ENCODE data around the gene PHYKPL. TPM values are rescaled to one million over a fixed set of nuclear protein-coding genes. Genes with fewer than 3 reads are reported as not detected.

PHYKPL gene
- polyA plus RNA-seq, 1 donor from 2014 or later: 16.9 TPM

DNA sequence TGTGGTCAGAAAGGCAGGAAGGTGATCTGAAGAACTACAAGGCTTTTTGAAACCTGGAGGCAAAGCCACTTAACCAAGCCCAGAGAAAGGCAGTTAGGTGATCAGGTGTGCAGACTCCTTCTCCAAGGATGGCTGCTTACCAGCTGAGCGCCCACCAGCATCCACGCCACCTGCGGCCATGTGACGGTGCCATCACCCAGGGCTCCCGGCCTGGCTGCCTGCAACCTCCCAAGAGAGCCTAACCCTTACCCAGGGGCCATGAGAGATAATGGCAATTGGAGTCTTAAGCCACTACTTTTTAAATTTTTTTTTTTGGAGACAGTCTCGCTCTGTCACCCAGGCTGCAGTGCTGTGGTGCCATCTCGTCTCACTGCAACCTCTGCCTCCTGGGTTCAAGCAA is 33.1 kb upstream of the PHYKPL start:
- no peaks in the 10 kb centered on the region for H3K79me2 ChIP-seq (replicated peaks; ENCODE audit: insufficient read depth, low read length)
- no peaks in the 10 kb centered on the region for H3K36me3 ChIP-seq (ENCODE audit: insufficient read depth, low read length)
- no peak for TF ChIP-seq EP300 (conservative IDR thresholded peaks at IDR 0.05; ENCODE audit: poor library complexity, severe bottlenecking)
- no peak for TF ChIP-seq EZH2 (IDR thresholded peaks at IDR 0.05; ENCODE audit: borderline replicate concordance, insufficient read depth, low read length, poor library complexity, severe bottlenecking)
- TF ChIP-seq, protein P1, sequence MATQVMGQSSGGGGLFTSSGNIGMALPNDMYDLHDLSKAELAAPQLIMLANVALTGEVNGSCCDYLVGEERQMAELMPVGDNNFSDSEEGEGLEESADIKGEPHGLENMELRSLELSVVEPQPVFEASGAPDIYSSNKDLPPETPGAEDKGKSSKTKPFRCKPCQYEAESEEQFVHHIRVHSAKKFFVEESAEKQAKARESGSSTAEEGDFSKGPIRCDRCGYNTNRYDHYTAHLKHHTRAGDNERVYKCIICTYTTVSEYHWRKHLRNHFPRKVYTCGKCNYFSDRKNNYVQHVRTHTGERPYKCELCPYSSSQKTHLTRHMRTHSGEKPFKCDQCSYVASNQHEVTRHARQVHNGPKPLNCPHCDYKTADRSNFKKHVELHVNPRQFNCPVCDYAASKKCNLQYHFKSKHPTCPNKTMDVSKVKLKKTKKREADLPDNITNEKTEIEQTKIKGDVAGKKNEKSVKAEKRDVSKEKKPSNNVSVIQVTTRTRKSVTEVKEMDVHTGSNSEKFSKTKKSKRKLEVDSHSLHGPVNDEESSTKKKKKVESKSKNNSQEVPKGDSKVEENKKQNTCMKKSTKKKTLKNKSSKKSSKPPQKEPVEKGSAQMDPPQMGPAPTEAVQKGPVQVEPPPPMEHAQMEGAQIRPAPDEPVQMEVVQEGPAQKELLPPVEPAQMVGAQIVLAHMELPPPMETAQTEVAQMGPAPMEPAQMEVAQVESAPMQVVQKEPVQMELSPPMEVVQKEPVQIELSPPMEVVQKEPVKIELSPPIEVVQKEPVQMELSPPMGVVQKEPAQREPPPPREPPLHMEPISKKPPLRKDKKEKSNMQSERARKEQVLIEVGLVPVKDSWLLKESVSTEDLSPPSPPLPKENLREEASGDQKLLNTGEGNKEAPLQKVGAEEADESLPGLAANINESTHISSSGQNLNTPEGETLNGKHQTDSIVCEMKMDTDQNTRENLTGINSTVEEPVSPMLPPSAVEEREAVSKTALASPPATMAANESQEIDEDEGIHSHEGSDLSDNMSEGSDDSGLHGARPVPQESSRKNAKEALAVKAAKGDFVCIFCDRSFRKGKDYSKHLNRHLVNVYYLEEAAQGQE (IDR thresholded peaks at IDR 0.05; ENCODE audit: borderline replicate concordance): no peak
- TF ChIP-seq MXI1 (conservative IDR thresholded peaks at IDR 0.05; ENCODE audit: poor library complexity, severe bottlenecking): no peak
- no peak for TF ChIP-seq TAF1 (IDR thresholded peaks at IDR 0.05; ENCODE audit: low read depth)
- TF ChIP-seq POLR2AphosphoS5 (IDR thresholded peaks at IDR 0.05): no peak
- TF ChIP-seq RAD21 (conservative IDR thresholded peaks at IDR 0.05): no peak
- TF ChIP-seq SMC3 (conservative IDR thresholded peaks at IDR 0.05; ENCODE audit: poor library complexity): no peak
- TF ChIP-seq, protein P2, sequence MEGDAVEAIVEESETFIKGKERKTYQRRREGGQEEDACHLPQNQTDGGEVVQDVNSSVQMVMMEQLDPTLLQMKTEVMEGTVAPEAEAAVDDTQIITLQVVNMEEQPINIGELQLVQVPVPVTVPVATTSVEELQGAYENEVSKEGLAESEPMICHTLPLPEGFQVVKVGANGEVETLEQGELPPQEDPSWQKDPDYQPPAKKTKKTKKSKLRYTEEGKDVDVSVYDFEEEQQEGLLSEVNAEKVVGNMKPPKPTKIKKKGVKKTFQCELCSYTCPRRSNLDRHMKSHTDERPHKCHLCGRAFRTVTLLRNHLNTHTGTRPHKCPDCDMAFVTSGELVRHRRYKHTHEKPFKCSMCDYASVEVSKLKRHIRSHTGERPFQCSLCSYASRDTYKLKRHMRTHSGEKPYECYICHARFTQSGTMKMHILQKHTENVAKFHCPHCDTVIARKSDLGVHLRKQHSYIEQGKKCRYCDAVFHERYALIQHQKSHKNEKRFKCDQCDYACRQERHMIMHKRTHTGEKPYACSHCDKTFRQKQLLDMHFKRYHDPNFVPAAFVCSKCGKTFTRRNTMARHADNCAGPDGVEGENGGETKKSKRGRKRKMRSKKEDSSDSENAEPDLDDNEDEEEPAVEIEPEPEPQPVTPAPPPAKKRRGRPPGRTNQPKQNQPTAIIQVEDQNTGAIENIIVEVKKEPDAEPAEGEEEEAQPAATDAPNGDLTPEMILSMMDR (IDR thresholded peaks at IDR 0.05; ENCODE audit: poor library complexity, severe bottlenecking): no peak
- no peaks in the 10 kb centered on the region for H3F3A ChIP-seq (ENCODE audit: insufficient read depth, low read length, poor library complexity, severe bottlenecking)
- no peaks in the 10 kb centered on the region for H3K9me2 ChIP-seq (ENCODE audit: insufficient read depth, low read length)
- no peaks in the 10 kb centered on the region for H3K9me3 ChIP-seq (ENCODE audit: low read length)
- no peaks in the 10 kb centered on the region for H3K27me3 ChIP-seq (ENCODE audit: insufficient read depth, low read depth, low read length)
- H3K9ac ChIP-seq (ENCODE audit: low read length): no peak overlapping the region
- no peak overlapping the region for H3K4me3 ChIP-seq (ENCODE audit: low read length)
- H2AFZ ChIP-seq (ENCODE audit: low read depth, low read length): no peak overlapping the region
- H3K27ac ChIP-seq (ENCODE audit: low read length): no peak overlapping the region
- no peaks in the 10 kb centered on the region for H4K20me1 ChIP-seq (ENCODE audit: insufficient read depth)
- H3K4me2 ChIP-seq (ENCODE audit: low read length): no peak overlapping the region

DNA sequence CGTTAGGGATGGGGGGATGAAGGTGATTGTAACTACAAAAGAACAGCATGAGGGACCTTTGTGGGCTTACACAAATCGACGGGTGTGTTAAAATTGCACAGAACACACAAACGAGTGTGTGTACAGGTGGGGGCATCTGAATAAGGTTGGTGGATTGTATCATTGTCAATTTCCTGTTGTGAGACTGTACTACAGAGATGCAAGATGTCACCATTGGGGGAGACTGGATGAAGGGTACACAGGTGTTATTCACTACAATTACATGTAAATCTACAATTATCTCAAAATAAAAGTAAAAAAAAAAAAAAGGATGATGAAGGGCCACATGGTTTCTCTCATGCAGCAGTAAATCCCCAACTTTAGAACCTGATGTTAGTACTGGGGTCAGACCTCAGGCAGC is 31.4 kb upstream of the PHYKPL start:
- Histone ChIP-seq H3K36me3 (ENCODE audit: insufficient read depth, low read length) (no peaks in the 10 kb centered on the region), H3K4me3 (ENCODE audit: low read length) (no peak overlapping the region), H3K9ac (ENCODE audit: low read length) (no peak overlapping the region), H2AFZ (ENCODE audit: low read depth, low read length) (no peak overlapping the region), H3K27ac (ENCODE audit: low read length) (no peak overlapping the region), H3K27me3 (ENCODE audit: insufficient read depth, low read depth, low read length) (no peaks in the 10 kb centered on the region), H3K9me2 (ENCODE audit: insufficient read depth, low read length) (no peaks in the 10 kb centered on the region), H4K20me1 (ENCODE audit: insufficient read depth) (no peaks in the 10 kb centered on the region), H3K79me2 (replicated peaks; ENCODE audit: insufficient read depth, low read length) (no peaks in the 10 kb centered on the region), H3K9me3 (ENCODE audit: low read length) (no peaks in the 10 kb centered on the region), H3F3A (ENCODE audit: insufficient read depth, low read length, poor library complexity, severe bottlenecking) (no peaks in the 10 kb centered on the region), H3K4me2 (ENCODE audit: low read length) (no peak overlapping the region)
- no peak for TF ChIP-seq EZH2 (IDR thresholded peaks at IDR 0.05; ENCODE audit: borderline replicate concordance, insufficient read depth, low read length, poor library complexity, severe bottlenecking)
- no peak for TF ChIP-seq TAF1 (IDR thresholded peaks at IDR 0.05; ENCODE audit: low read depth)
- TF ChIP-seq POLR2AphosphoS5 (IDR thresholded peaks at IDR 0.05): no peak
- TF ChIP-seq, protein P2 (IDR thresholded peaks at IDR 0.05; ENCODE audit: poor library complexity, severe bottlenecking): no peak
- TF ChIP-seq RAD21 (conservative IDR thresholded peaks at IDR 0.05): no peak
- TF ChIP-seq SMC3 (conservative IDR thresholded peaks at IDR 0.05; ENCODE audit: poor library complexity): no peak
- no peak for TF ChIP-seq EP300 (conservative IDR thresholded peaks at IDR 0.05; ENCODE audit: poor library complexity, severe bottlenecking)
- TF ChIP-seq MXI1 (conservative IDR thresholded peaks at IDR 0.05; ENCODE audit: poor library complexity, severe bottlenecking): no peak
- TF ChIP-seq, protein P1 (IDR thresholded peaks at IDR 0.05; ENCODE audit: borderline replicate concordance): no peak

Data from neural cell (in vitro differentiated cells).